ENCODE results near the gene ACTA1.

Gene ACTA1

GRCh38 chr1:229409616-229410369 lies 24.1 kb downstream of the ACTA1 start:
- Histone ChIP-seq H3K36me3 (ENCODE audit: insufficient read depth) (no peaks in the 10 kb centered on the region), H3K27ac (no peak overlapping the region), H3K4me1 (ENCODE audit: low read depth, poor library complexity, severe bottlenecking) (no peaks in the 10 kb centered on the region), H3K27me3 (ENCODE audit: insufficient read depth, low read depth) (no peaks in the 10 kb centered on the region), H3K4me3 (IDR thresholded peaks at IDR 0.05; ENCODE audit: insufficient read depth, low read depth, low read length) (no peak overlapping the region), H3K9ac (no peak overlapping the region), H4K20me1 (ENCODE audit: insufficient read depth) (no peaks in the 10 kb centered on the region), H2AFZ (ENCODE audit: low read depth) (no peak overlapping the region), H3K4me2 (no peak overlapping the region), H3K79me2 (ENCODE audit: insufficient read depth, low read depth) (no peaks in the 10 kb centered on the region)
- TF ChIP-seq, protein P1, sequence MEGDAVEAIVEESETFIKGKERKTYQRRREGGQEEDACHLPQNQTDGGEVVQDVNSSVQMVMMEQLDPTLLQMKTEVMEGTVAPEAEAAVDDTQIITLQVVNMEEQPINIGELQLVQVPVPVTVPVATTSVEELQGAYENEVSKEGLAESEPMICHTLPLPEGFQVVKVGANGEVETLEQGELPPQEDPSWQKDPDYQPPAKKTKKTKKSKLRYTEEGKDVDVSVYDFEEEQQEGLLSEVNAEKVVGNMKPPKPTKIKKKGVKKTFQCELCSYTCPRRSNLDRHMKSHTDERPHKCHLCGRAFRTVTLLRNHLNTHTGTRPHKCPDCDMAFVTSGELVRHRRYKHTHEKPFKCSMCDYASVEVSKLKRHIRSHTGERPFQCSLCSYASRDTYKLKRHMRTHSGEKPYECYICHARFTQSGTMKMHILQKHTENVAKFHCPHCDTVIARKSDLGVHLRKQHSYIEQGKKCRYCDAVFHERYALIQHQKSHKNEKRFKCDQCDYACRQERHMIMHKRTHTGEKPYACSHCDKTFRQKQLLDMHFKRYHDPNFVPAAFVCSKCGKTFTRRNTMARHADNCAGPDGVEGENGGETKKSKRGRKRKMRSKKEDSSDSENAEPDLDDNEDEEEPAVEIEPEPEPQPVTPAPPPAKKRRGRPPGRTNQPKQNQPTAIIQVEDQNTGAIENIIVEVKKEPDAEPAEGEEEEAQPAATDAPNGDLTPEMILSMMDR (conservative IDR thresholded peaks at IDR 0.05; ENCODE audit: low read depth, low read length), result no peak

GRCh38 chr1:229408458-229409037 lies 25.3 kb downstream of the ACTA1 start:
- Histone ChIP-seq H3K4me1 (ENCODE audit: low read depth, poor library complexity, severe bottlenecking) (no peaks in the 10 kb centered on the region), H3K4me3 (IDR thresholded peaks at IDR 0.05; ENCODE audit: insufficient read depth, low read depth, low read length) (no peak overlapping the region), H3K36me3 (ENCODE audit: insufficient read depth) (no peaks in the 10 kb centered on the region), H3K27ac (no peak overlapping the region), H3K4me2 (no peak overlapping the region), H2AFZ (ENCODE audit: low read depth) (no peak overlapping the region), H3K9ac (no peak overlapping the region), H3K27me3 (ENCODE audit: insufficient read depth, low read depth) (no peaks in the 10 kb centered on the region), H3K79me2 (ENCODE audit: insufficient read depth, low read depth) (no peaks in the 10 kb centered on the region), H4K20me1 (ENCODE audit: insufficient read depth) (no peaks in the 10 kb centered on the region)
- TF ChIP-seq, protein P1 (conservative IDR thresholded peaks at IDR 0.05; ENCODE audit: low read depth, low read length), result no peak

GRCh38 chr1:229407206-229408026 lies 26.5 kb downstream of the ACTA1 start:
- no peak overlapping the region for H2AFZ ChIP-seq (ENCODE audit: low read depth)
- H3K4me3 ChIP-seq (IDR thresholded peaks at IDR 0.05; ENCODE audit: insufficient read depth, low read depth, low read length), result no peak overlapping the region
- no peaks in the 10 kb centered on the region for H3K4me1 ChIP-seq (ENCODE audit: low read depth, poor library complexity, severe bottlenecking)
- no peaks in the 10 kb centered on the region for H3K27me3 ChIP-seq (ENCODE audit: insufficient read depth, low read depth)
- TF ChIP-seq, protein P1 (conservative IDR thresholded peaks at IDR 0.05; ENCODE audit: low read depth, low read length), result no peak
- no peak overlapping the region for H3K9ac ChIP-seq
- no peaks in the 10 kb centered on the region for H3K36me3 ChIP-seq (ENCODE audit: insufficient read depth)
- H4K20me1 ChIP-seq (ENCODE audit: insufficient read depth), result no peaks in the 10 kb centered on the region
- no peaks in the 10 kb centered on the region for H3K79me2 ChIP-seq (ENCODE audit: insufficient read depth, low read depth)
- no peak overlapping the region for H3K27ac ChIP-seq
- no peak overlapping the region for H3K4me2 ChIP-seq

- no peak overlapping the region for H3K9ac ChIP-seq
- no peaks in the 10 kb centered on the region for H4K20me1 ChIP-seq (ENCODE audit: insufficient read depth)
- H3K4me1 ChIP-seq (ENCODE audit: low read depth, poor library complexity, severe bottlenecking), result no peaks in the 10 kb centered on the region
- H3K79me2 ChIP-seq (ENCODE audit: insufficient read depth, low read depth), result no peaks in the 10 kb centered on the region
- H3K4me2 ChIP-seq, result no peak overlapping the region
- H3K27me3 ChIP-seq (ENCODE audit: insufficient read depth, low read depth), result no peaks in the 10 kb centered on the region
- no peak overlapping the region for H3K4me3 ChIP-seq (IDR thresholded peaks at IDR 0.05; ENCODE audit: insufficient read depth, low read depth, low read length)
- no peak overlapping the region for H2AFZ ChIP-seq (ENCODE audit: low read depth)
- H3K27ac ChIP-seq, result no peak overlapping the region
- TF ChIP-seq, protein P1 (conservative IDR thresholded peaks at IDR 0.05; ENCODE audit: low read depth, low read length), result no peak
- no peaks in the 10 kb centered on the region for H3K36me3 ChIP-seq (ENCODE audit: insufficient read depth)
Measured at GRCh38 chr1:229406798-229407197, 27.1 kb downstream of the ACTA1 start.

All from KMS-11 (cell line).